ENCODE results near the gene ANKRD17. TPM values are rescaled to one million over a fixed set of nuclear protein-coding genes. Genes with fewer than 3 reads are reported as not detected.

ANKRD17 gene
- total and polyA plus RNA-seq, 9 of the 15 experiments (the other 6 are each of a cell fraction or from before 2014, with no cell fraction given) = 25.5 to 86.9 (median 52.2) TPM

DNA sequence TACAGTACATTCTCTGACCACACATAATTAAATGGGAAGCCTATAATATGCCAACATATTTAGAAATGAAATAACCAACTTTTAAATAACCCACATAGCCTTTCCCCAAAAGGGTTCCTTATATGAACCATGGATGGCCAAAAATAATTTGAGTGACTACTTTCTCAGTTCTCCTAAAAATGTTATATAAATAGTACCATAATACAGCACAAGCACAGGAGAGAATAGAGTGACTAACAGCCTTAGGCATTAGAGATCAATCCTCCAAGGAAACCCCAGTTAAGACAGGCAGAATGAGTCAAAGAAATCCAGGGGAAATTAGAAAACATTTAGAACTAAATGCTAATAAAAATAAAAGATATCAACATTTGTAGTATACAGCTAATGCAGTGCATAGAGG is 50.2 kb downstream of the ANKRD17 start (continued):
- TF ChIP-seq MEIS2 (IDR thresholded peaks at IDR 0.05; ENCODE audit: partially characterized antibody) (no peak), ZNF644 (tag; IDR thresholded peaks at IDR 0.05; ENCODE audit: low read depth) (no peak), ZFP1 (CRISPR knock-in tag; IDR thresholded peaks at IDR 0.05) (no peak), ZNF263 (CRISPR knock-in tag; IDR thresholded peaks at IDR 0.05; ENCODE audit: borderline replicate concordance) (no peak)
- TF ChIP-seq, protein P1, sequence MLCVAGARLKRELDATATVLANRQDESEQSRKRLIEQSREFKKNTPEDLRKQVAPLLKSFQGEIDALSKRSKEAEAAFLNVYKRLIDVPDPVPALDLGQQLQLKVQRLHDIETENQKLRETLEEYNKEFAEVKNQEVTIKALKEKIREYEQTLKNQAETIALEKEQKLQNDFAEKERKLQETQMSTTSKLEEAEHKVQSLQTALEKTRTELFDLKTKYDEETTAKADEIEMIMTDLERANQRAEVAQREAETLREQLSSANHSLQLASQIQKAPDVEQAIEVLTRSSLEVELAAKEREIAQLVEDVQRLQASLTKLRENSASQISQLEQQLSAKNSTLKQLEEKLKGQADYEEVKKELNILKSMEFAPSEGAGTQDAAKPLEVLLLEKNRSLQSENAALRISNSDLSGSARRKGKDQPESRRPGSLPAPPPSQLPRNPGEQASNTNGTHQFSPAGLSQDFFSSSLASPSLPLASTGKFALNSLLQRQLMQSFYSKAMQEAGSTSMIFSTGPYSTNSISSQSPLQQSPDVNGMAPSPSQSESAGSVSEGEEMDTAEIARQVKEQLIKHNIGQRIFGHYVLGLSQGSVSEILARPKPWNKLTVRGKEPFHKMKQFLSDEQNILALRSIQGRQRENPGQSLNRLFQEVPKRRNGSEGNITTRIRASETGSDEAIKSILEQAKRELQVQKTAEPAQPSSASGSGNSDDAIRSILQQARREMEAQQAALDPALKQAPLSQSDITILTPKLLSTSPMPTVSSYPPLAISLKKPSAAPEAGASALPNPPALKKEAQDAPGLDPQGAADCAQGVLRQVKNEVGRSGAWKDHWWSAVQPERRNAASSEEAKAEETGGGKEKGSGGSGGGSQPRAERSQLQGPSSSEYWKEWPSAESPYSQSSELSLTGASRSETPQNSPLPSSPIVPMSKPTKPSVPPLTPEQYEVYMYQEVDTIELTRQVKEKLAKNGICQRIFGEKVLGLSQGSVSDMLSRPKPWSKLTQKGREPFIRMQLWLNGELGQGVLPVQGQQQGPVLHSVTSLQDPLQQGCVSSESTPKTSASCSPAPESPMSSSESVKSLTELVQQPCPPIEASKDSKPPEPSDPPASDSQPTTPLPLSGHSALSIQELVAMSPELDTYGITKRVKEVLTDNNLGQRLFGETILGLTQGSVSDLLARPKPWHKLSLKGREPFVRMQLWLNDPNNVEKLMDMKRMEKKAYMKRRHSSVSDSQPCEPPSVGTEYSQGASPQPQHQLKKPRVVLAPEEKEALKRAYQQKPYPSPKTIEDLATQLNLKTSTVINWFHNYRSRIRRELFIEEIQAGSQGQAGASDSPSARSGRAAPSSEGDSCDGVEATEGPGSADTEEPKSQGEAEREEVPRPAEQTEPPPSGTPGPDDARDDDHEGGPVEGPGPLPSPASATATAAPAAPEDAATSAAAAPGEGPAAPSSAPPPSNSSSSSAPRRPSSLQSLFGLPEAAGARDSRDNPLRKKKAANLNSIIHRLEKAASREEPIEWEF (CRISPR knock-in tag; IDR thresholded peaks at IDR 0.05) = no peak
- TF ChIP-seq, protein P2, sequence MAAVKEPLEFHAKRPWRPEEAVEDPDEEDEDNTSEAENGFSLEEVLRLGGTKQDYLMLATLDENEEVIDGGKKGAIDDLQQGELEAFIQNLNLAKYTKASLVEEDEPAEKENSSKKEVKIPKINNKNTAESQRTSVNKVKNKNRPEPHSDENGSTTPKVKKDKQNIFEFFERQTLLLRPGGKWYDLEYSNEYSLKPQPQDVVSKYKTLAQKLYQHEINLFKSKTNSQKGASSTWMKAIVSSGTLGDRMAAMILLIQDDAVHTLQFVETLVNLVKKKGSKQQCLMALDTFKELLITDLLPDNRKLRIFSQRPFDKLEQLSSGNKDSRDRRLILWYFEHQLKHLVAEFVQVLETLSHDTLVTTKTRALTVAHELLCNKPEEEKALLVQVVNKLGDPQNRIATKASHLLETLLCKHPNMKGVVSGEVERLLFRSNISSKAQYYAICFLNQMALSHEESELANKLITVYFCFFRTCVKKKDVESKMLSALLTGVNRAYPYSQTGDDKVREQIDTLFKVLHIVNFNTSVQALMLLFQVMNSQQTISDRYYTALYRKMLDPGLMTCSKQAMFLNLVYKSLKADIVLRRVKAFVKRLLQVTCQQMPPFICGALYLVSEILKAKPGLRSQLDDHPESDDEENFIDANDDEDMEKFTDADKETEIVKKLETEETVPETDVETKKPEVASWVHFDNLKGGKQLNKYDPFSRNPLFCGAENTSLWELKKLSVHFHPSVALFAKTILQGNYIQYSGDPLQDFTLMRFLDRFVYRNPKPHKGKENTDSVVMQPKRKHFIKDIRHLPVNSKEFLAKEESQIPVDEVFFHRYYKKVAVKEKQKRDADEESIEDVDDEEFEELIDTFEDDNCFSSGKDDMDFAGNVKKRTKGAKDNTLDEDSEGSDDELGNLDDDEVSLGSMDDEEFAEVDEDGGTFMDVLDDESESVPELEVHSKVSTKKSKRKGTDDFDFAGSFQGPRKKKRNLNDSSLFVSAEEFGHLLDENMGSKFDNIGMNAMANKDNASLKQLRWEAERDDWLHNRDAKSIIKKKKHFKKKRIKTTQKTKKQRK (IDR thresholded peaks at IDR 0.05; ENCODE audit: borderline replicate concordance, low read depth, low read length) = no peak
